ENCODE data around the gene PREB.

GRCh38 chr2:27162151-27163121 lies 28.0 kb upstream of the PREB start:
- TF ChIP-seq, protein P1, sequence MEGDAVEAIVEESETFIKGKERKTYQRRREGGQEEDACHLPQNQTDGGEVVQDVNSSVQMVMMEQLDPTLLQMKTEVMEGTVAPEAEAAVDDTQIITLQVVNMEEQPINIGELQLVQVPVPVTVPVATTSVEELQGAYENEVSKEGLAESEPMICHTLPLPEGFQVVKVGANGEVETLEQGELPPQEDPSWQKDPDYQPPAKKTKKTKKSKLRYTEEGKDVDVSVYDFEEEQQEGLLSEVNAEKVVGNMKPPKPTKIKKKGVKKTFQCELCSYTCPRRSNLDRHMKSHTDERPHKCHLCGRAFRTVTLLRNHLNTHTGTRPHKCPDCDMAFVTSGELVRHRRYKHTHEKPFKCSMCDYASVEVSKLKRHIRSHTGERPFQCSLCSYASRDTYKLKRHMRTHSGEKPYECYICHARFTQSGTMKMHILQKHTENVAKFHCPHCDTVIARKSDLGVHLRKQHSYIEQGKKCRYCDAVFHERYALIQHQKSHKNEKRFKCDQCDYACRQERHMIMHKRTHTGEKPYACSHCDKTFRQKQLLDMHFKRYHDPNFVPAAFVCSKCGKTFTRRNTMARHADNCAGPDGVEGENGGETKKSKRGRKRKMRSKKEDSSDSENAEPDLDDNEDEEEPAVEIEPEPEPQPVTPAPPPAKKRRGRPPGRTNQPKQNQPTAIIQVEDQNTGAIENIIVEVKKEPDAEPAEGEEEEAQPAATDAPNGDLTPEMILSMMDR (conservative IDR thresholded peaks at IDR 0.05; ENCODE audit: low read depth, low read length) = no peak
- TF ChIP-seq EZH2 (IDR thresholded peaks at IDR 0.05; ENCODE audit: borderline replicate concordance, low read depth, low read length, poor library complexity, severe bottlenecking) = no peak

All from A673 (cell line).